Keratinocyte (primary cell): Measurements from ENCODE around the gene SETBP1. TPM values are rescaled to one million over a fixed set of nuclear protein-coding genes. Genes with fewer than 3 reads are reported as not detected.

Experiments used
- DNase-seq: peaks from one replicate; pipeline ENCODE4 v3.0.0-alpha.2; 2011; ENCODE audit warnings: low read depth, missing footprints, low spot score
- FAIRE-seq: peaks from 2 replicates; lab custom pipeline; 2011; peaks lifted over from hg19 to GRCh38; lab: Jason Lieb, UNC
- H2AFZ ChIP-seq: 2 replicates; pipeline ENCODE4 v1.6.0; 2012; ENCODE audit warnings: low read length, control low read depth, inconsistent platforms; ENCODE audit not compliant: control insufficient read depth
- H3K27ac ChIP-seq: 2 replicates; pipeline ENCODE4 v1.5.1; 2011; ENCODE audit warnings: low read length; ENCODE audit not compliant: control insufficient read depth, insufficient read depth
- H3K27me3 ChIP-seq: 3 replicates; pipeline ENCODE4 v1.6.0; 2011; ENCODE audit warnings: low read length; ENCODE audit not compliant: control insufficient read depth, insufficient read depth; ENCODE audit errors: extremely low read depth
- H3K36me3 ChIP-seq, 2 experiments: 2 replicates in 1 of 2; 3 replicates in 1 of 2; pipeline ENCODE4 v1.5.1; 2011; ENCODE audit warnings: low read length in 2 of 2, mild to moderate bottlenecking in 1 of 2; ENCODE audit not compliant: control insufficient read depth in 2 of 2, insufficient read depth in 2 of 2; ENCODE audit errors: extremely low read depth in 1 of 2
- H3K4me1 ChIP-seq: 3 replicates; pipeline ENCODE4 v1.5.1; 2011; ENCODE audit warnings: low read length; ENCODE audit not compliant: control insufficient read depth, insufficient read depth; ENCODE audit errors: extremely low read depth
- H3K4me2 ChIP-seq: 3 replicates; pipeline ENCODE4 v1.6.0; 2011; ENCODE audit warnings: low read depth, low read length; ENCODE audit not compliant: control insufficient read depth, insufficient read depth; ENCODE audit errors: extremely low read depth
- H3K4me3 ChIP-seq, 3 experiments: fragments of 200-600 bp in 1 of 3; sonication (generic) in 1 of 3; 2 replicates in 2 of 3; 3 replicates in 1 of 3; pipeline ENCODE4 v1.5.1; 2011 to 2016; ENCODE audit warnings: low read length in 3 of 3, mild to moderate bottlenecking in 3 of 3, control low read depth in 2 of 3, inconsistent platforms in 1 of 3, low read depth in 1 of 3, mixed read lengths in 1 of 3, mixed run types in 1 of 3, moderate library complexity in 1 of 3; ENCODE audit not compliant: control insufficient read depth in 2 of 3, insufficient read depth in 2 of 3; ENCODE audit errors: extremely low read depth in 1 of 3
- H3K79me2 ChIP-seq: 2 replicates; pipeline ENCODE4 v1.6.0; 2012; ENCODE audit warnings: low read length; ENCODE audit not compliant: control insufficient read depth, insufficient read depth
- H3K9ac ChIP-seq: 3 replicates; pipeline ENCODE4 v1.6.0; 2011; ENCODE audit warnings: low read length; ENCODE audit not compliant: control insufficient read depth, insufficient read depth; ENCODE audit errors: extremely low read depth
- H3K9me1 ChIP-seq: 3 replicates; pipeline ENCODE4 v1.6.0; 2011; ENCODE audit warnings: low read length; ENCODE audit not compliant: control insufficient read depth, insufficient read depth; ENCODE audit errors: extremely low read depth
- H3K9me3 ChIP-seq: 2 replicates; pipeline ENCODE4 v1.5.1; 2012; ENCODE audit warnings: low read depth, low read length; ENCODE audit not compliant: control insufficient read depth
- H4K20me1 ChIP-seq: 3 replicates; pipeline ENCODE4 v1.6.0; 2011; ENCODE audit warnings: low read length; ENCODE audit not compliant: control insufficient read depth, insufficient read depth; ENCODE audit errors: extremely low read depth
- CTCF ChIP-seq, 3 experiments: IDR thresholded peaks in 1 of 3; conservative IDR thresholded peaks in 1 of 3; optimal IDR thresholded peaks in 1 of 3; 2 replicates in 2 of 3; 3 replicates in 1 of 3; pipeline versions ENCODE3 to v1.5.1; 2011; ENCODE audit warnings: low read length in 3 of 3, mild to moderate bottlenecking in 3 of 3, moderate library complexity in 2 of 3, control low read depth in 1 of 3, inconsistent platforms in 1 of 3; ENCODE audit not compliant: insufficient read depth in 2 of 3; ENCODE audit errors: extremely low read depth in 1 of 3
- EZH2 ChIP-seq: IDR thresholded peaks from one replicate; pipeline ENCODE4 v1.6.1; 2012; ENCODE audit warnings: inconsistent platforms, mild to moderate bottlenecking, low read length, moderate library complexity
- dilution Hi-C: fragments of 300-500 bp; cut with MboI; formaldehyde crosslinking; loops from one replicate; pipeline ENCODE4 v1.7.0; 2020; ENCODE audit warnings: low sequenced_read_pairs; ENCODE audit not compliant: extremely low pct_ligation_motif_present
- polyA plus RNA-seq, 5 experiments: library from polyadenylated mRNA; depleted of rRNA in 3 of 5; stranded (reverse) in 3 of 5; stranded (forward) in 1 of 5; unstranded in 1 of 5; fragments of >200 nt; gene quantifications; 1 replicate in 1 of 5; 2 replicates in 3 of 5; 3 replicates in 1 of 5; pipeline versions ENCODE4 v1.2.1 to v1.2.3, GENCODE V29; 2011 to 2012; ENCODE audit warnings: missing spikeins in 2 of 5, low read depth in 1 of 5, low replicate concordance in 1 of 5

SETBP1 gene
- polyA plus RNA-seq, 1 donor (not counting 4 experiments of a cell fraction or from before 2014, with no cell fraction given) = 3.3 TPM

- no peak overlapping the region for H3K9ac ChIP-seq
- no peaks in the 10 kb centered on the region for H3K36me3 ChIP-seq
- dilution Hi-C loops = no loop called here
- H2AFZ ChIP-seq = peak overlapping the region; percentile 8
- peak overlapping the region in 2 of 3 experiments; percentile 4 to 24 for H3K4me3 ChIP-seq
- H3K4me1 ChIP-seq = peaks cover 24% of the 10 kb centered on the region
- no peaks in the 10 kb centered on the region for H3K9me1 ChIP-seq
- no peaks in the 10 kb centered on the region for H3K79me2 ChIP-seq
- H3K9me3 ChIP-seq = no peaks in the 10 kb centered on the region
- no peaks in the 10 kb centered on the region for H4K20me1 ChIP-seq
- no peak for DNase-seq
- peak; percentile 90 for FAIRE-seq
- H3K27me3 ChIP-seq = no peaks in the 10 kb centered on the region
- H3K4me2 ChIP-seq = peak overlapping the region; percentile 47
- H3K27ac ChIP-seq = peak overlapping the region; percentile 15
- no peak for TF ChIP-seq CTCF (optimal IDR thresholded peaks at IDR 0.05 in 1 of 3, IDR thresholded peaks at IDR 0.05 in 1 of 3, conservative IDR thresholded peaks at IDR 0.05 in 1 of 3; ENCODE audit: extremely low read depth in 1 of 3, insufficient read depth in 2 of 3, low read length in 3 of 3)
- no peak for TF ChIP-seq EZH2
Observed at GRCh38 chr18:44912740-44913478, 232.2 kb downstream of the SETBP1 start.

GRCh38 chr18:44914028-44914427 lies 233.3 kb downstream of the SETBP1 start:
- H3K4me1 ChIP-seq = peaks cover 22% of the 10 kb centered on the region
- H4K20me1 ChIP-seq = no peaks in the 10 kb centered on the region
- H3K9me3 ChIP-seq = no peaks in the 10 kb centered on the region
- no peak for TF ChIP-seq EZH2
- TF ChIP-seq CTCF (optimal IDR thresholded peaks at IDR 0.05 in 1 of 3, IDR thresholded peaks at IDR 0.05 in 1 of 3, conservative IDR thresholded peaks at IDR 0.05 in 1 of 3; ENCODE audit: extremely low read depth in 1 of 3, insufficient read depth in 2 of 3, low read length in 3 of 3) = no peak
- H3K9ac ChIP-seq = no peak overlapping the region
- no peaks in the 10 kb centered on the region for H3K27me3 ChIP-seq
- no peaks in the 10 kb centered on the region for H3K36me3 ChIP-seq
- DNase-seq = no peak
- peak overlapping the region; percentile 15 for H3K27ac ChIP-seq
- FAIRE-seq = peak; percentile 57
- dilution Hi-C loops = no loop called here
- no peak overlapping the region for H3K4me3 ChIP-seq
- H2AFZ ChIP-seq = no peak overlapping the region
- H3K79me2 ChIP-seq = no peaks in the 10 kb centered on the region
- H3K4me2 ChIP-seq = no peak overlapping the region
- H3K9me1 ChIP-seq = no peaks in the 10 kb centered on the region
